ENCODE measurements around the gene ADAMTS2.

The ADAMTS2 gene

GRCh38 chr5:179187681-179188575 is 157.3 kb downstream of the ADAMTS2 start:
- no peak for DNase-seq

GRCh38 chr5:179187229-179187678 is 158.0 kb downstream of the ADAMTS2 start:
- DNase-seq: no peak

GRCh38 chr5:179186801-179187200 is 158.5 kb downstream of the ADAMTS2 start:
- no peak for DNase-seq

GRCh38 chr5:179185941-179186411 is 159.3 kb downstream of the ADAMTS2 start:
- no peak for DNase-seq

- DNase-seq: no peak
These were observed 159.9 kb downstream of the ADAMTS2 start for GRCh38 chr5:179185256-179185940.

GRCh38 chr5:179184521-179185050 is 160.7 kb downstream of the ADAMTS2 start:
- DNase-seq: no peak

GRCh38 chr5:179183481-179183880 is 161.8 kb downstream of the ADAMTS2 start:
- no peak for DNase-seq

GRCh38 chr5:179182601-179183000 is 162.7 kb downstream of the ADAMTS2 start:
- DNase-seq: no peak

- no peak for DNase-seq
These were observed 163.3 kb downstream of the ADAMTS2 start for GRCh38 chr5:179181988-179182387.

- no peak for DNase-seq
These were observed 164.2 kb downstream of the ADAMTS2 start for GRCh38 chr5:179180921-179181645.

GRCh38 chr5:179180061-179180610 is 165.1 kb downstream of the ADAMTS2 start:
- no peak for DNase-seq

- no peak for DNase-seq
These were observed 167.3 kb downstream of the ADAMTS2 start for GRCh38 chr5:179177711-179178575.

GRCh38 chr5:179176571-179177230 is 168.6 kb downstream of the ADAMTS2 start:
- no peak for DNase-seq

GRCh38 chr5:179176166-179176565 is 169.1 kb downstream of the ADAMTS2 start:
- no peak for DNase-seq

- DNase-seq: no peak
These were observed 173.2 kb downstream of the ADAMTS2 start for GRCh38 chr5:179171816-179172745.

GRCh38 chr5:179171251-179171815 is 173.9 kb downstream of the ADAMTS2 start:
- DNase-seq: no peak

GRCh38 chr5:179170606-179171005 is 174.7 kb downstream of the ADAMTS2 start:
- DNase-seq: no peak

- DNase-seq: no peak
These were observed 175.4 kb downstream of the ADAMTS2 start for GRCh38 chr5:179169836-179170235.

GRCh38 chr5:179168664-179169063 is 176.6 kb downstream of the ADAMTS2 start:
- no peak for DNase-seq

Data from CD4-positive, alpha-beta T cell treated with Interleukin-1 beta for 1 hour (primary cell).